SK-N-SH (cell line): ENCODE data around the gene ZNF527. TPM values are rescaled to one million over a fixed set of nuclear protein-coding genes. Genes with fewer than 3 reads are reported as not detected.
"Not testable (repeated sequence)": the region's sequence is repeated elsewhere in the genome, so short reads cannot be mapped to it uniquely, and the experiment has no call there.

ENCODE experiments used
- CTCF ChIA-PET: fragments of 300-600, 350-600 bp; formaldehyde crosslinking; extraction: SDS; loops from one replicate; lab custom pipeline; 2021; lab: Yijun Ruan, JAX
- POLR2A ChIA-PET: fragments of 350-600 bp; sonication (Branson Sonifier 250); formaldehyde crosslinking; extraction: SDS; loops from one replicate; lab custom pipeline; 2020; ENCODE audit warnings: antibody characterized with exemption, inconsistent platforms; lab: Yijun Ruan, JAX
- DNase-seq: peaks from one replicate; pipeline ENCODE4 v3.0.0; 2012
- H2AFZ ChIP-seq: fragments of 200-600 bp; sonication (generic); 2 replicates; pipeline ENCODE4 v1.8.1; 2016; ENCODE audit warnings: antibody characterized with exemption, mild to moderate bottlenecking, low read depth
- H3F3A ChIP-seq: fragments of 200-600 bp; sonication (generic); replicated peaks from 2 replicates; pipeline ENCODE3; 2016; ENCODE audit warnings: antibody characterized with exemption, mild to moderate bottlenecking; ENCODE audit not compliant: insufficient read depth
- H3K27ac ChIP-seq, 2 experiments: fragments of 200-500 bp in 1 of 2; fragments of 200-600 bp in 1 of 2; sonication (Bioruptor generic) in 1 of 2; sonication (generic), shearing (Covaris generic) in 1 of 2; 2 replicates each; pipeline versions ENCODE4 v1.5.1 to v1.6.1; 2014 to 2016; ENCODE audit warnings: low read depth in 2 of 2, inconsistent platforms in 1 of 2, low read length in 1 of 2, mild to moderate bottlenecking in 1 of 2, mixed read lengths in 1 of 2
- H3K27me3 ChIP-seq: fragments of 200-600 bp; sonication (generic), shearing (Covaris generic); 2 replicates; pipeline ENCODE4 v1.6.1; 2016; ENCODE audit warnings: mixed run types; ENCODE audit not compliant: insufficient read depth
- H3K36me3 ChIP-seq, 2 experiments: fragments of 200-500 bp in 1 of 2; fragments of 200-600 bp in 1 of 2; sonication (Bioruptor generic) in 1 of 2; sonication (generic) in 1 of 2; replicated peaks in 1 of 2; 2 replicates each; pipeline versions ENCODE3 to v1.5.1; 2014 to 2016; ENCODE audit warnings: low read length in 1 of 2, mild to moderate bottlenecking in 1 of 2; ENCODE audit not compliant: insufficient read depth in 2 of 2, control insufficient read depth in 1 of 2
- H3K4me1 ChIP-seq, 2 experiments: fragments of 200-500 bp in 1 of 2; fragments of 200-600 bp in 1 of 2; sonication (Bioruptor generic) in 1 of 2; sonication (generic), shearing (Covaris generic) in 1 of 2; 2 replicates each; pipeline versions ENCODE4 v1.5.1 to v1.6.1; 2014 to 2016; ENCODE audit warnings: low read depth in 1 of 2, low read length in 1 of 2, mixed run types in 1 of 2; ENCODE audit not compliant: insufficient read depth in 2 of 2, control insufficient read depth in 1 of 2
- H3K4me2 ChIP-seq: fragments of 200-600 bp; sonication (generic), shearing (Covaris generic); 2 replicates; pipeline ENCODE4 v1.6.1; 2017; ENCODE audit warnings: mixed run types
- H3K4me3 ChIP-seq, 2 experiments: fragments of 200-500 bp in 1 of 2; fragments of 200-600 bp in 1 of 2; sonication (Bioruptor generic) in 1 of 2; sonication (generic), shearing (Covaris generic) in 1 of 2; 2 replicates each; pipeline versions ENCODE4 v1.5.1 to v1.8.1; 2014 to 2016; ENCODE audit warnings: low read depth in 2 of 2, inconsistent platforms in 1 of 2, low read length in 1 of 2, mild to moderate bottlenecking in 1 of 2, mixed read lengths in 1 of 2, moderate library complexity in 1 of 2
- H3K79me2 ChIP-seq: fragments of 200-600 bp; sonication (generic); 2 replicates; pipeline ENCODE4 v1.8.1; 2017; ENCODE audit warnings: mild to moderate bottlenecking; ENCODE audit not compliant: insufficient read depth
- H3K9ac ChIP-seq: fragments of 200-600 bp; sonication (generic); 2 replicates; pipeline ENCODE4 v1.6.1; 2017; ENCODE audit warnings: mixed run types
- H3K9me2 ChIP-seq: fragments of 200-600 bp; sonication (generic); 2 replicates; pipeline ENCODE4 v1.6.1; 2017; ENCODE audit warnings: mixed run types
- H3K9me3 ChIP-seq: fragments of 200-600 bp; sonication (generic); 2 replicates; pipeline ENCODE4 v1.6.1; 2017; ENCODE audit warnings: mixed run types, mild to moderate bottlenecking, moderate library complexity
- H4K20me1 ChIP-seq: fragments of 200-600 bp; sonication (generic); 2 replicates; pipeline ENCODE4 v1.6.1; 2017; ENCODE audit warnings: mild to moderate bottlenecking, mixed run types; ENCODE audit not compliant: insufficient read depth
- CHD2 ChIP-seq: fragments of 150-350 bp; IDR thresholded peaks from 2 replicates; pipeline ENCODE4 v1.6.1; 2018; ENCODE audit warnings: low read length; ENCODE audit not compliant: partially characterized antibody
- ELF1 ChIP-seq: IDR thresholded peaks from 2 replicates; pipeline ENCODE4 v1.4.0; 2012
- EZH2phosphoT487 ChIP-seq: fragments of 200-600 bp; sonication (generic); IDR thresholded peaks from 2 replicates; pipeline ENCODE4 v1.6.1; 2017; ENCODE audit warnings: low read depth, mixed run types, mild to moderate bottlenecking, antibody characterized with exemption, moderate library complexity, borderline replicate concordance
- FOSL2 ChIP-seq: IDR thresholded peaks from 2 replicates; pipeline ENCODE4 v1.4.0; 2012; ENCODE audit warnings: low read depth, mild to moderate bottlenecking, moderate library complexity, borderline replicate concordance
- FOXJ3 ChIP-seq: sonication (generic); formaldehyde crosslinking; IDR thresholded peaks from 2 replicates; pipeline ENCODE4 v1.5.1; 2020; ENCODE audit warnings: mild to moderate bottlenecking, missing genetic modification reagents
- GABPA ChIP-seq: IDR thresholded peaks from 2 replicates; pipeline ENCODE4 v1.4.0; 2012; ENCODE audit warnings: low read depth, mild to moderate bottlenecking
- GATA2 ChIP-seq: sonication (generic); formaldehyde crosslinking; IDR thresholded peaks from 2 replicates; pipeline ENCODE4 v1.5.0; 2020; ENCODE audit warnings: mild to moderate bottlenecking, missing genetic modification reagents
- JUND ChIP-seq: IDR thresholded peaks from 2 replicates; pipeline ENCODE4 v1.4.0; 2012
- MXI1 ChIP-seq: IDR thresholded peaks from 2 replicates; pipeline ENCODE4 v1.6.1; 2012; ENCODE audit warnings: mild to moderate bottlenecking, low read depth, low read length, improper control_type of control experiment
- NFIC ChIP-seq: IDR thresholded peaks from 2 replicates; pipeline ENCODE4 v1.4.0; 2012; ENCODE audit warnings: borderline replicate concordance
- RAD21 ChIP-seq: IDR thresholded peaks from 2 replicates; pipeline ENCODE4 v1.6.1; 2012; ENCODE audit warnings: mild to moderate bottlenecking, low read length
- RCOR1 ChIP-seq: fragments of 150-350 bp; IDR thresholded peaks from 2 replicates; pipeline ENCODE4 v1.6.1; 2017; ENCODE audit warnings: antibody characterized with exemption, low read length
- REST ChIP-seq: IDR thresholded peaks from 2 replicates; pipeline ENCODE4 v1.6.1; 2012; ENCODE audit warnings: mild to moderate bottlenecking, low read depth, low read length, moderate library complexity
- RFX5 ChIP-seq: IDR thresholded peaks from 2 replicates; pipeline ENCODE4 v1.6.1; 2012; ENCODE audit warnings: mild to moderate bottlenecking, improper control_type of control experiment, low read length
- RXRA ChIP-seq: IDR thresholded peaks from 2 replicates; pipeline ENCODE4 v1.4.0; 2012; ENCODE audit warnings: low read depth, mild to moderate bottlenecking, borderline replicate concordance
- TEAD4 ChIP-seq: IDR thresholded peaks from 2 replicates; pipeline ENCODE4 v1.4.0; 2012; ENCODE audit warnings: mild to moderate bottlenecking, borderline replicate concordance; ENCODE audit not compliant: insufficient read depth
- USF1 ChIP-seq: IDR thresholded peaks from 2 replicates; pipeline ENCODE4 v1.4.0; 2012; ENCODE audit warnings: low read depth, borderline replicate concordance
- USF2 ChIP-seq: fragments of 150-350 bp; IDR thresholded peaks from 2 replicates; pipeline ENCODE4 v1.6.1; 2017; ENCODE audit warnings: antibody characterized with exemption, low read length, low read depth, borderline replicate concordance
- YY1 ChIP-seq: IDR thresholded peaks from 2 replicates; pipeline ENCODE4 v1.4.0; 2012; ENCODE audit warnings: low read depth, mild to moderate bottlenecking
- WGBS: methylation state at CpG from one replicate; pipeline ENCODE4 v1.1.6; 2017; ENCODE audit warnings: low lambda C conversion rate; 5-methylcytosine and 5-hydroxymethylcytosine counted together
- polyA plus RNA-seq, 3 experiments: library from polyadenylated mRNA; depleted of rRNA; stranded (reverse); fragments of >200 nt; gene quantifications; 2 replicates each; pipeline ENCODE4 v1.2.3, GENCODE V29; 2012

The ZNF527 gene
- polyA plus RNA-seq, 1 of the 3 experiments (the other 2 are of a cell fraction) = 1.9 TPM

GRCh38 chr19:37403403-37403802, 32.5 kb downstream of the ZNF527 start:
- TF ChIP-seq FOSL2 = no peak
- TF ChIP-seq GATA2 (CRISPR knock-in tag) = no peak
- TF ChIP-seq TEAD4 = no peak
- no peak for TF ChIP-seq ELF1
- no peak for TF ChIP-seq YY1
- TF ChIP-seq MXI1 = no peak
- no peak for TF ChIP-seq CHD2
- no peak for TF ChIP-seq GABPA
- no peak for TF ChIP-seq NFIC
- TF ChIP-seq EZH2phosphoT487 = no peak
- TF ChIP-seq USF1 = no peak
- TF ChIP-seq RXRA = no peak
- no peak for TF ChIP-seq RFX5
- TF ChIP-seq RAD21 = no peak
- TF ChIP-seq USF2 = no peak
- TF ChIP-seq FOXJ3 (CRISPR knock-in tag) = no peak
- no peak for TF ChIP-seq REST
- TF ChIP-seq JUND = no peak
- TF ChIP-seq RCOR1 = no peak
- no peak for DNase-seq

GRCh38 chr19:37406140-37406846, 35.4 kb downstream of the ZNF527 start:
- H3K27ac ChIP-seq, DNase-seq, H3F3A ChIP-seq, H3K9me2 ChIP-seq, H3K79me2 ChIP-seq, H3K4me3 ChIP-seq, H3K27me3 ChIP-seq, H3K9ac ChIP-seq, H3K4me1 ChIP-seq, H4K20me1 ChIP-seq, H3K4me2 ChIP-seq, H3K36me3 ChIP-seq, CTCF ChIA-PET, H2AFZ ChIP-seq, POLR2A ChIA-PET: not testable (repeated sequence)
- WGBS = 27% methylated on average over 6 of the region's 6 CpGs
- peaks cover 22% of the 10 kb centered on the region; the same call in 1 of the 2 replicates for H3K9me3 ChIP-seq

More at GRCh38 chr19:37403403-37403802, 32.5 kb downstream of the ZNF527 start:
- Histone ChIP-seq H3K4me1 (no peaks in the 10 kb centered on the region), H3K4me2 (no peak overlapping the region), H2AFZ (no peak overlapping the region), H3K4me3 (no peak overlapping the region), H4K20me1 (no peaks in the 10 kb centered on the region), H3K9me2 (no peaks in the 10 kb centered on the region), H3K9ac (no peak overlapping the region), H3F3A (no peaks in the 10 kb centered on the region), H3K27ac (no peak overlapping the region), H3K79me2 (no peaks in the 10 kb centered on the region), H3K27me3 (no peaks in the 10 kb centered on the region), H3K36me3 (no peaks in the 10 kb centered on the region), H3K9me3 (peaks cover 9% of the 10 kb centered on the region; the same call in 1 of the 2 replicates)
- ChIA-PET POLR2A (no interaction called here), CTCF (no interaction called here)
- WGBS = 79% methylated on average over 25 of the region's 34 CpGs
